ENCODE data around the gene ABCF3.

The ABCF3 gene

DNA sequence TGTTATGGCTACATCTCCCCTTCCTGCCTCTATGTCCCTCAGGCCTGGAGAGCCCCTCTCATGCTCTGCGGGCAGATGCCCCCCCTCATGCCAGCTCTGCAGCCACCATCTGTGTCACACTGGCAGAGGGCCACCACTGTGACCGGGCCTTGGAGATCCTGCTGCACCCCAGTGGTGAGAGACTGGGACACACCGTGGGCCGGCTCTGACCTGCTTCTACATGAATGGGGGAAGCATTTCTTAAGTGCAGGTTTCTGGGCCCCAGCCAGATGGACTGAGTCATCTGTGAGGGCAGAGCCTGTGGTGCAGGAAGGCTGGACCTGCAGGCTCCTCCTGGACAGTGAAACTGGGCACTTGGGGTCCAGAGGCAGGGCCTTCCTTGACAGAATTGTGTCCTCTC is 48.2 kb downstream of the ABCF3 start:
- peak; percentile 22 for DNase-seq

DNA sequence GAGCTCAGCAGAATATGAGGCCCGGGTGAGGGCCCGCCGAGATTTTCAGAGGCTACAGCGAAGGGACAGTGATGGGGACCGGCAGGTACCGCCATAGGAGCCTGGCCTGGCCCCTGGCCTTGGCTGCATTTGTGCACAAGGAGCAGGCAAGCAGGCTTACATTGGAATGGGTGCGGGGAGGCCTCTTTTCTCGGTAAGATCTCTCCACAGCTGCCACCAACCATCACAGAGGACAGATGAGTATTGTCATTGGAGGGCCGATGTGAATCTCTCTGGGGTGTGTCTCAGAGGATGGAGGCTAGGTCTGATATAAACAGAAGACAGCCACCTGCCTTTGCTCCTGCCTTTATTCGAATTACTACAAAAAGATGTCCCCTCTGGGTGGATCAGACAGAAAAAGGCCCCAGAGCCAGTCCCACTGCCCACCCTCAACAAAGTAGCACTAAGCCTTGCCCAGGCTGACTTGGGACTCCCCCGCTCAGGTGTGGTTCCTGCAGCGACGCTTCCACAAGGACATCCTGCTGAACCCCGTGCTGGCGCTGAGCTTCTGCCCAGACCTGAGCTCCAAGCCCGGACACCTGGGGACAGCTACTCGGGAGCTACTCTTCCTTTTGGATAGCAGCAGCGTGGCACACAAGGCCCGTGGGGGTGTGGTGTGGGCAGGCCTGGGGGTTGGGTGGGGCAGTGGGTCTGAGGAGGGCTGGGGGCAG is 48.8 kb downstream of the ABCF3 start:
- no peak for DNase-seq

DNA sequence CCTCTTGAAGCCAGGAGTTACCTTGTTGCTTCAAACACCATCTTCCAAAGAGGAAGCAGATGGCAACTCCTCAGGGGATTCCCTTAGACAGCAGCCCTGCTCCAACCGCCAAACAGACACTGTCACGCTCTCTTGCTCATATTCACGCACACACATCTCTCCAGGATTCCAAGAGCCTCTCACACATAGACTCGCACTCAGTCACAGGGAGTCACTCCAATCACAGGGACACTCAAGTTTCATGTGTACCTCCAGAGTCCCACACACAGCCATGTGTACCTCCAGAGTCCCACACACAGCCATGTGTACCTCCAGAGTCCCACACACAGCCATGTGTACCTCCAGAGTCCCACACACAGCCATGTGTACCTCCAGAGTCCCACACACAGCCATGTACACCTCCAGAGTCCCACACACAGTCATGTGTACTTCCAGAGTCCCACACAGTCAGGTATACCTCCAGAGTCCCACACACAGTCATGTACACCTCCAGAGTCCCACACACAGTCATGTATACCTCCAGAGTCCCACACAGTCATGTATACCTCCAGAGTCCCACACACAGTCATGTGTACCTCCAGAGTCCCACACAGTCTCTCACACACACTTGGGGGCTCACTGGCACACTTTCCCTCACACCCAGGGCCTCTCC is 49.5 kb downstream of the ABCF3 start:
- DNase-seq: no peak

DNA sequence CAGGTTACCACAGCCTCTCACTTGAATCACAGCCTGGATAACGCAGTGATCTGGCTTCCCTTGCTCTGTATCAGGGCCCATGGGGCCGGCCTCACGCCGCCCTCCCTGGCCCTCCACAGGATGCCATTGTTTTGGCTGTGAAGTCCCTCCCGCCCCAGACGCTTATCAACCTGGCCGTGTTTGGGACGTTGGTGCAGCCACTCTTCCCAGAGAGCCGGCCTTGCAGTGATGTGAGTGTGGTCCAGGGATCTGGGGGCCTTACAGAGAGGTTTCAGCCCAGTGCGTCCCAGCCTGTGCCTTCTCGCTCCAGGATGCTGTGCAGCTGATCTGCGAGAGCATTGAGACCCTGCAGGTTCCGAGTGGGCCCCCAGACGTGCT is 50.0 kb downstream of the ABCF3 start:
- DNase-seq: no peak

DNA sequence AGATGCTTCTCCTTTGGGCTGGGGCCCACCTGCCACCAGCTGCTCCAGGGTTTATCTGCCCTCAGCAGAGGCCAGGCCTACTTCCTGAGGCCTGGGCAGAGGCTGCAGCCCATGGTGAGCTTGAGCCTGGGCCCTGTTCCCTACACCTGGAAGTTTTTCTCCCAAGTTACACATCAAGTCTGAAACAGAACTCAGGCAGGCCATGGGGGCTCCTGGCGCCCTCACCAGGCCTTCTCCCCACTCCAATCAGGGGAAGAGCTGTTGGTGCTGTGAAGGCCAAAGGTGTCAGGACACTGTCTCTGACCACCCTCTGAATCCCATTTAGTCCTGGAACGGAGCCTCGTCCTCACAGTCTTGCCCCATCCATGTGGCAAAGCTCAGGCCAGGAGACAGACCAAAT is 50.6 kb downstream of the ABCF3 start:
- no peak for DNase-seq

DNA sequence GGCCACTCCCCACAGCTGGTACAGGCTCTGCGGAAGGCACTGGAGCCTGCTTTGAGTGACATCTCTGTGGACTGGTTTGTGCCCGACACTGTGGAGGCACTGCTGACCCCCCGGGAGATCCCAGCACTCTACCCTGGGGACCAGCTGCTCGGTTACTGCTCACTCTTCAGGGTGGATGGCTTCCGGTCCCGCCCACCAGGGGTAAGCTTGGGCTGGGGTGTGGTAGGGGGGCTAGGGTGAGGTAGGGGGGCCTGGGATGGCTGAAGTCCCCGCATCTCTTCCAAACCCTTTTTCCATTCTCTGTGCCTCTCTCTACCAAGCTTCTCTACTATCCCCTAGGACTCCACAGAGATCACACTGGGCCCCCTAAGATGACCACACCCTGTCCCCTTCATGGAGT is 51.2 kb downstream of the ABCF3 start:
- no peak for DNase-seq

DNA sequence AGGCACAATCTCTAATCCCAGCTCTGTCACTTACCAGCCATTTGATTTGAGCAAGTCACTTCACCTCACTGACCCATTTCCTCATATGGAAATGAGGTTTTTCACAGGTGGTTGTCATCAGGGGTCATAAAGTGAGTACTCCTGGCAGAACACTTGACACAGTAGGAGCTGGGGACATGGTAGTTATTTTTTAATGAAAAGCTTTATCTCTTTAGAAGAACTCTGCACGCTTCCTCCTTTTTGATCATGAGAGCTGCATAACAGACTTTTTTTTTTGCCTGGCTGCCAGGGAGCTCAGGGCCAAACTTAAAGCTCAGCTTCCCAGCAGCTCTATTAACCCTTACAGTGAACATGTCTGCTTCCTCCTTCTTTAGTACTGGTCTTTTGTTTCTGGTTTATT is 51.8 kb downstream of the ABCF3 start:
- DNase-seq: no peak

DNA sequence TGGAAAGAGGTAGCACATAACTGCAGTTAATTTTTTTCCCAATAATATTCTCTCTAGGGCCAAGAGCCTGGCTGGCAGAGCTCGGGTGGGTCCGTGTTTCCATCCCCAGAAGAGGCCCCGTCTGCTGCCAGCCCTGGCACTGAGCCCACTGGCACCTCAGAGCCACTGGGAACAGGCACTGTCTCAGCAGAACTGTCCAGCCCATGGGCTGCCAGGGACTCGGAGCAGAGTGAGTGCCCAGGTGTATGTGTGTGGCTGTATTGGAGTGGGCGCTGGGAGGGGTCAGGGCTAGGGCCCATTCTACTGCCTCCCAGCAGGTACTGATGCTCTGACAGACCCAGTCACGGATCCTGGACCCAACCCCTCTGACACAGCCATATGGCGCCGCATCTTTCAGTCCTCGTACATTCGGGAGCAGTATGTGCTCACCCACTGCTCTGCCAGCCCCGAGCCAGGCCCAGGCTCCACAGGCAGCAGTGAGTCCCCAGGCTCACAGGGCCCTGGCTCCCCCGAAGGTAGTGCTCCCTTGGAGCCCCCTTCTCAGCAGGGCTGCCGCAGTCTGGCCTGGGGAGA is 52.3 kb downstream of the ABCF3 start:
- no peak for DNase-seq

DNA sequence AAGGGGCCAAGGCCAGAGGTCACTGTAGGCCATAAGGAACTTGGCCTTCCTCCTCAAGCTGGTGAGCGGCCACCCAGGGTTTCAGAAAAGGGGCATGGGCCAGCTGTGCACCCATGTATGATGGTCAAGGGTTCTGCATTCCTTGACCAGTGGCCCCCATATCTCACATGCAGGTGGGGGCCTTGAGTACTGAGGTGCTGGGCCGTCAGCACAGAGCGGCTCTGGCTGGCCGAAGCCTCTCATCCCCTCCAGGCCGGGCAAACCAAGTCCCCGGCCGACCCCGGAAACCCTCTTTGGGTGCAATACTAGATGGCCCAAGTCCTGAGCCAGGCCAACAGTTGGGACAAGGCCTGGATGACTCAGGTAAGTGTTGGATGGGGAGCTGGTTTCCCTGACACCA is 53.2 kb downstream of the ABCF3 start:
- no peak for DNase-seq

DNA sequence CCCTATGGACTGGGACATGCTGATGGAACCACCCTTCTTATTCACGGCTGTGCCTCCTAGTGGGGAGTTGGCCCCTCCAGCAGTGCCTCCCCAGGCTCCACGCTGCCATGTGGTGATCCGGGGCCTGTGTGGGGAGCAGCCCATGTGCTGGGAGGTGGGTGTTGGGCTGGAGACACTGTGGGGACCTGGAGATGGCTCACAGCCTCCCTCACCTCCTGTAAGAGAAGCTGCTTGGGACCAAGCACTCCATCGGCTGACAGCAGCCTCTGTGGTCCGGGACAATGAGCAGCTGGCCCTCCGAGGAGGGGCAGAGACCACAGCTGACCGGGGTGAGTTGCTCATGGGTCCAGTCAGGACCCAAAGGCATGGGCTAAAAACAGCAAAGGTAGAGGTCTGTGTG is 53.7 kb downstream of the ABCF3 start:
- no peak for DNase-seq

DNA sequence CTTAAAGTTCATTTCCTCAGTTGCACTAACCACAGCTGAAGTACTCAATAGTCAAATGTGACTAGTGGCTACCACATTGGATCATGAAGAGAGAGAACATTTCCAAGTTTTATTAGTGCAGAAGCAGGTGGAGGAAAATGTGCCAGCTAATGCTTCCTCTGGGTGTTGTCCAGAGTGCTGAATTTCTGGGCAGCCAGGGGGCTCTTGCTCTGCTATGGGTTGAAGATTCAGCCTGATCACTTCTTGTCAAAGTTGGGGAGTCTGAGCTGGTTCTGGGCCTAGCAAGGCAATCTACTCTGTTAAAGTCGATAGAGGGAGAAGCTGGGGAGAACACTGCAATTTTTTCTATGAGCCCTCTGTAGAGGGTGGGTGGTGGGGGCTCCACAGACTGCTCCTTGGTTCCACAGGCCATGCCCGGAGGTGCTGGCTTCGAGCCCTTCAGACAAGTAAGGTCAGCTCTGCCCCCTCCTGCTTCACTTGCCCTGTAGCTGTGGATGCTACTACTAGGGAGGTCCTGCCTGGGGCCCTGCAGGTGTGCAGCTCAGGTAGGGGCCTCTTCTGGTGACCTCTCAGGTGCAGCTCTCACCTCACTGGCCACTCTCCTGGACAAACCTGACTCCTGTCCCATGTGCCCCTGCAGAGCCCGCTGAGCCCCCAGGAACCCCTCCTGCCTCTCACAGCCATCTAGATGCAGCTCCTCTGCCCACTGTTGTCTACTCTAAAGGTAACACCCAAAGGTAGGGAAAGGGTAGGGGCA is 54.6 kb downstream of the ABCF3 start:
- DNase-seq: no peak

DNA sequence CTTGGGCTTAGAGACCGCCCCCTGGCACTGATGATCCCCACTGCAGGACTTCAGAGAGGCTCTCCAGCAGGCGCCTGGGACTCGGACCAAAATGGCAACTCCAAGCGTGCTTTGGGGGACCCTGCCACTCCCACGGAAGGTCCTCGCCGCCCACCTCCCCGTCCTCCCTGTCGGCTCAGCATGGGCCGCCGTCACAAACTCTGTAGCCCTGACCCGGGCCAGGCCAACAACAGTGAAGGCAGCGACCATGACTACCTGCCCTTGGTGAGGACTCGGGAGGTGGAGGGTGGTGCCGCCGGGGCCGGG is 55.1 kb downstream of the ABCF3 start:
- no peak for DNase-seq

DNA sequence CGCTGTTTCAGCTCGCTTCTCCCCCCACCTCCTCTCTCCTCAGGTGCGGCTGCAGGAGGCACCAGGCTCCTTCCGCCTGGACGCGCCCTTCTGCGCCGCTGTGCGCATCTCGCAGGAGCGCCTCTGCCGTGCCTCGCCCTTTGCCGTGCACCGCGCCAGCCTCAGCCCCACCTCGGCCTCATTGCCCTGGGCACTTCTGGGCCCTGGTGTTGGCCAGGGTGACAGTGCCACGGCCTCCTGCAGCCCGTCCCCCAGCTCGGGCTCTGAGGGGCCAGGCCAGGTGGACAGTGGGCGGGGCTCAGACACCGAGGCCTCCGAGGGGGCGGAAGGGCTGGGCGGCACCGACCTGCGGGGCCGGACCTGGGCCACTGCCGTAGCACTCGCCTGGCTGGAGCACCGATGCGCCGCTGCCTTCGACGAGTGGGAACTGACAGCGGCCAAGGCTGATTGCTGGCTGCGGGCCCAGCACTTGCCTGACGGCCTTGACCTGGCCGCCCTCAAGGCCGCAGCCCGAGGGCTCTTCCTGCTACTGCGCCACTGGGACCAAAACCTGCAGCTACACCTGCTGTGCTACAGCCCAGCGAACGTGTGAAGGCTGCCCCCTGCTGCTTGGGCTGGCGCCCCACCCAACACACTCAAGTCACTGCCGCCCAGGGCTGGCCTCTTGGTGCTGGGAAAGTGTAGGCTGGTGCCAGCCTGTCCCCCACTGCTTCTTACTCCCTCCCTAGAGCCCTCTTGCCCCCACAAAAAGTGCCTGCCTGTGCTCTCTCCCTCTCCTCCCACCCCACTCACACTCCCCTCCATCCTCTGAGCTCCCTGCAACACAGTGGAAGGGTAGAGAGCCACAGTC is 55.7 kb downstream of the ABCF3 start:
- DNase-seq: peak; percentile 70

DNA sequence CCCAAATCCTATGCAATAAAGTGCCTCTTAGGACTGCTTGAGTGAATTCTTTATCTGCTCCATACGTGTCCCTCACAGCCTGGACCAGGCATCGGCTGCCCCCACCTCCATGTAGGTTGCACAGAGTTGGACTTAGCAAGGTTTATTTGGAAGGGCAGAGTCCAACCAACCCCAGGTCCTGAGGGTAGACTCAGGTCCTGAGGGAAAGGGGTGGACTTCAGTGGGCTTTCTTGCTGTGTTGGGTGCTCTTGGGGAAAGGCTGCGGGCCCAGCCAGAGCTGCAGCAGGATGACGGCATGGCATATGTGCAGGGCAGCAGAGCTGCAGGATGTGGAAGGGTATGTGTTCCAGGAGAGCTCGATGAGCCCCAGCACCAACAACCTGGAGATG is 56.3 kb downstream of the ABCF3 start:
- no peak for DNase-seq
